ENCODE data around the gene NPPC. TPM values are rescaled to one million over a fixed set of nuclear protein-coding genes. Genes with fewer than 3 reads are reported as not detected.

The NPPC gene
- total and polyA plus RNA-seq, 7 experiments from 2014 or later = 0.58 TPM; not detected in 6

GRCh38 chr2:231932985-231933915 is 7.1 kb upstream of the NPPC start:
- CTCF ChIA-PET = no interaction called here
- Mint-ChIP-seq H3K27me3 (peaks cover 1 to 19% (median 5%) of the 10 kb centered on the region in 5 donors), H3K4me3 (no peak overlapping the region), H3K36me3 (no peaks in the 10 kb centered on the region), H3K9me3 (no peaks in the 10 kb centered on the region), H3K4me1 (no peaks in the 10 kb centered on the region), H3K27ac (no peak overlapping the region)
- no peak overlapping the region for H3K27ac ChIP-seq (ENCODE audit: low read depth, low read length)
- H3K9me3 ChIP-seq (ENCODE audit: control insufficient read depth in 2 of 3, low read length in 3 of 3) = no peaks in the 10 kb centered on the region
- POLR2A ChIA-PET = no interaction called here
- no peaks in the 10 kb centered on the region for H3K4me1 ChIP-seq (ENCODE audit: control insufficient read depth in 2 of 2, insufficient read depth in 2 of 2, low read length in 2 of 2)
- ATAC-seq = no peak
- no peaks in the 10 kb centered on the region for H3K36me3 ChIP-seq (ENCODE audit: control insufficient read depth in 2 of 3, insufficient read depth in 3 of 3, low read length in 3 of 3)
- DNase-seq = no peak
- no peak overlapping the region for H3K4me3 ChIP-seq (ENCODE audit: low read length)
- intact Hi-C loops (cut with micrococcal nuclease) = no loop called here
- H3K27me3 ChIP-seq (ENCODE audit: control insufficient read depth in 2 of 2, insufficient read depth in 2 of 2, low read length in 2 of 2) = no peaks in the 10 kb centered on the region

GRCh38 chr2:231932711-231932970 is 6.4 kb upstream of the NPPC start:
- DNase-seq = no peak
- H3K9me3 ChIP-seq (ENCODE audit: control insufficient read depth in 2 of 3, low read length in 3 of 3) = no peaks in the 10 kb centered on the region
- Mint-ChIP-seq H3K9me3 (no peaks in the 10 kb centered on the region), H3K4me3 (no peak overlapping the region), H3K27me3 (peaks cover 7 to 25% (median 8%) of the 10 kb centered on the region in 5 donors), H3K4me1 (peaks cover 0 to under 1% (median 0%) of the 10 kb centered on the region in 7 donors), H3K36me3 (no peaks in the 10 kb centered on the region), H3K27ac (no peak overlapping the region)
- H3K27me3 ChIP-seq (ENCODE audit: control insufficient read depth in 2 of 2, insufficient read depth in 2 of 2, low read length in 2 of 2) = no peaks in the 10 kb centered on the region
- no peaks in the 10 kb centered on the region for H3K4me1 ChIP-seq (ENCODE audit: control insufficient read depth in 2 of 2, insufficient read depth in 2 of 2, low read length in 2 of 2)
- CTCF ChIA-PET = no interaction called here
- ATAC-seq = no peak
- H3K27ac ChIP-seq (ENCODE audit: low read depth, low read length) = no peak overlapping the region
- intact Hi-C loops (cut with micrococcal nuclease) = no loop called here
- no peak overlapping the region for H3K4me3 ChIP-seq (ENCODE audit: low read length)
- H3K36me3 ChIP-seq (ENCODE audit: control insufficient read depth in 2 of 3, insufficient read depth in 3 of 3, low read length in 3 of 3) = no peaks in the 10 kb centered on the region
- POLR2A ChIA-PET = no interaction called here

GRCh38 chr2:231931481-231931915 is 5.3 kb upstream of the NPPC start:
- no peaks in the 10 kb centered on the region for H3K9me3 ChIP-seq (ENCODE audit: control insufficient read depth in 2 of 3, low read length in 3 of 3)
- H3K27ac Mint-ChIP-seq = no peak overlapping the region
- H3K36me3 ChIP-seq (ENCODE audit: control insufficient read depth in 2 of 3, insufficient read depth in 3 of 3, low read length in 3 of 3) = no peaks in the 10 kb centered on the region
- ATAC-seq (no peak), DNase-seq (no peak)
- peaks cover 0 to 12% (median 3%) of the 10 kb centered on the region in 7 donors for H3K4me1 Mint-ChIP-seq
- H3K27me3 Mint-ChIP-seq = peaks cover 16 to 36% (median 19%) of the 10 kb centered on the region in 5 donors
- POLR2A ChIA-PET = no interaction called here
- H3K9me3 Mint-ChIP-seq = no peaks in the 10 kb centered on the region
- H3K36me3 Mint-ChIP-seq = no peaks in the 10 kb centered on the region
- H3K4me1 ChIP-seq (ENCODE audit: control insufficient read depth in 2 of 2, insufficient read depth in 2 of 2, low read length in 2 of 2) = peaks cover 0 to 5% of the 10 kb centered on the region in 2 donors
- CTCF ChIA-PET = no interaction called here
- no peaks in the 10 kb centered on the region for H3K27me3 ChIP-seq (ENCODE audit: control insufficient read depth in 2 of 2, insufficient read depth in 2 of 2, low read length in 2 of 2)
- H3K27ac ChIP-seq (ENCODE audit: low read depth, low read length) = no peak overlapping the region
- H3K4me3 Mint-ChIP-seq = no peak overlapping the region
- intact Hi-C loops (cut with micrococcal nuclease) = no loop called here
- H3K4me3 ChIP-seq (ENCODE audit: low read length) = no peak overlapping the region

- no peak for ATAC-seq
Observed at GRCh38 chr2:231930593-231931281, 4.5 kb upstream of the NPPC start.

GRCh38 chr2:231929961-231930592 is 3.9 kb upstream of the NPPC start:
- Mint-ChIP-seq H3K4me1 (peaks cover 0 to 13% (median 3%) of the 10 kb centered on the region in 7 donors), H3K27ac (no peak overlapping the region), H3K4me3 (no peak overlapping the region), H3K27me3 (peaks cover 18 to 38% (median 19%) of the 10 kb centered on the region in 5 donors), H3K9me3 (no peaks in the 10 kb centered on the region), H3K36me3 (no peaks in the 10 kb centered on the region)
- no peak for DNase-seq
- no peaks in the 10 kb centered on the region for H3K36me3 ChIP-seq (ENCODE audit: control insufficient read depth in 2 of 3, insufficient read depth in 3 of 3, low read length in 3 of 3)
- no peak overlapping the region for H3K4me3 ChIP-seq (ENCODE audit: low read length)
- H3K4me1 ChIP-seq (ENCODE audit: control insufficient read depth in 2 of 2, insufficient read depth in 2 of 2, low read length in 2 of 2) = peaks cover 4 to 16% of the 10 kb centered on the region in 2 donors
- H3K27me3 ChIP-seq (ENCODE audit: control insufficient read depth in 2 of 2, insufficient read depth in 2 of 2, low read length in 2 of 2) = no peaks in the 10 kb centered on the region
- no peak overlapping the region for H3K27ac ChIP-seq (ENCODE audit: low read depth, low read length)
- CTCF ChIA-PET = interaction anchor here (0.9 kb wide), 1 partner anchor 397 kb away, joined by 3 read pairs; no protein-coding TSS in a partner anchor
- intact Hi-C loops (cut with micrococcal nuclease) = loop anchor here in 1 of 2 donors (5.0 to 10.0 kb wide), 2 partner anchors 512 to 595 kb away; partner anchors contain the start of genes CHRND and PRSS56
- ATAC-seq = no peak
- POLR2A ChIA-PET = no interaction called here
- H3K9me3 ChIP-seq (ENCODE audit: control insufficient read depth in 2 of 3, low read length in 3 of 3) = no peaks in the 10 kb centered on the region

More at GRCh38 chr2:231930593-231931281, 4.5 kb upstream of the NPPC start:
- POLR2A ChIA-PET = no interaction called here
- no peak for DNase-seq
- no peak overlapping the region for H3K4me3 ChIP-seq (ENCODE audit: low read length)
- no peaks in the 10 kb centered on the region for H3K9me3 Mint-ChIP-seq
- H3K4me1 Mint-ChIP-seq = peaks cover 0 to 13% (median 3%) of the 10 kb centered on the region in 7 donors
- peaks cover 18 to 38% (median 19%) of the 10 kb centered on the region in 5 donors for H3K27me3 Mint-ChIP-seq
- no peak overlapping the region for H3K27ac ChIP-seq (ENCODE audit: low read depth, low read length)
- no peaks in the 10 kb centered on the region for H3K36me3 ChIP-seq (ENCODE audit: control insufficient read depth in 2 of 3, insufficient read depth in 3 of 3, low read length in 3 of 3)
- peaks cover 0 to 10% of the 10 kb centered on the region in 2 donors for H3K4me1 ChIP-seq (ENCODE audit: control insufficient read depth in 2 of 2, insufficient read depth in 2 of 2, low read length in 2 of 2)
- no peaks in the 10 kb centered on the region for H3K9me3 ChIP-seq (ENCODE audit: control insufficient read depth in 2 of 3, low read length in 3 of 3)
- H3K27me3 ChIP-seq (ENCODE audit: control insufficient read depth in 2 of 2, insufficient read depth in 2 of 2, low read length in 2 of 2) = no peaks in the 10 kb centered on the region
- no peak overlapping the region for H3K4me3 Mint-ChIP-seq
- no peaks in the 10 kb centered on the region for H3K36me3 Mint-ChIP-seq
- H3K27ac Mint-ChIP-seq = no peak overlapping the region
- intact Hi-C loops (cut with micrococcal nuclease) = no loop called here
- CTCF ChIA-PET = no interaction called here

- no peak overlapping the region for H3K27ac ChIP-seq (ENCODE audit: low read depth, low read length)
- no peaks in the 10 kb centered on the region for H3K9me3 Mint-ChIP-seq
- CTCF ChIA-PET = interaction anchor here (0.7 to 0.9 kb wide), 2 partner anchors 354 to 397 kb away, joined by 3 read pairs; no protein-coding TSS in a partner anchor
- intact Hi-C loops (cut with micrococcal nuclease) = loop anchor here in 1 of 2 donors (5.0 to 10.0 kb wide), 2 partner anchors 513 to 596 kb away; partner anchors contain the start of genes CHRND and PRSS56
- peak overlapping the region in 1 of 10 donors; percentile 10 for H3K4me3 Mint-ChIP-seq
- peaks cover 0 to 20% (median 6%) of the 10 kb centered on the region in 7 donors for H3K4me1 Mint-ChIP-seq
- POLR2A ChIA-PET = no interaction called here
- DNase-seq = no peak
- H3K27me3 ChIP-seq (ENCODE audit: control insufficient read depth in 2 of 2, insufficient read depth in 2 of 2, low read length in 2 of 2) = peaks cover 0 to 8% of the 10 kb centered on the region in 2 donors
- H3K36me3 ChIP-seq (ENCODE audit: control insufficient read depth in 2 of 3, insufficient read depth in 3 of 3, low read length in 3 of 3) = no peaks in the 10 kb centered on the region
- no peaks in the 10 kb centered on the region for H3K36me3 Mint-ChIP-seq
- H3K4me3 ChIP-seq (ENCODE audit: low read length) = no peak overlapping the region
- peaks cover 4 to 16% of the 10 kb centered on the region in 2 donors for H3K4me1 ChIP-seq (ENCODE audit: control insufficient read depth in 2 of 2, insufficient read depth in 2 of 2, low read length in 2 of 2)
- H3K27ac Mint-ChIP-seq = no peak overlapping the region
- H3K27me3 Mint-ChIP-seq = peaks cover 27 to 47% (median 27%) of the 10 kb centered on the region in 5 donors
- ATAC-seq = no peak
- no peaks in the 10 kb centered on the region for H3K9me3 ChIP-seq (ENCODE audit: control insufficient read depth in 2 of 3, low read length in 3 of 3)
Observed at GRCh38 chr2:231928901-231929725, 2.9 kb upstream of the NPPC start.

Measured in naive thymus-derived CD4-positive, alpha-beta T cell (primary cell).